ENCODE results near the gene FSD1.

The FSD1 gene

DNA sequence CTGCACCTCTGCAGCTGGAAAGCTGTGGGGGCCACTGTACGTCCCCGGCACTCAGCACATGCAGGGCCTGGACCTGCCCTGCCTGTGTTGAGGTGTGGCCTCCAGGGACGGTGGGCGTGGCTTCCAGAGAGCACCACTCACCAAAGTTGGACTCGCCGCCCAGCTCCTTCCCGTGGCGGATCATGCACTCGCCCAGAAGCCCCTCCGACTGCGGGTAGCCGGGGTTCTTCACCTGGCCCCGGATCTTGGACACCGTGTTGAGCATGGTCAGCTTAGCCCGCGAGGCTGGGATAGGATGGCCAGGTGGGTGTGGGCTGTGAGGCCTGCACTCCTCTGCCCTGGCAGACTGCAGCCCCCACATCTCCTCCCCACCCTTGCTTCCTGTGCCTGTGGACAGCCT lies 60.9 kb downstream of the FSD1 start:
- Histone ChIP-seq H3K4me1 (ENCODE audit: insufficient read depth, low read length, severe bottlenecking) (peaks cover 17% of the 10 kb centered on the region), H3K4me2 (ENCODE audit: low read length) (no peak overlapping the region), H3K27me3 (ENCODE audit: insufficient read depth, low read length) (no peaks in the 10 kb centered on the region), H3K79me2 (ENCODE audit: insufficient read depth, low read length) (no peaks in the 10 kb centered on the region), H3K9me2 (ENCODE audit: low read depth, low read length) (no peaks in the 10 kb centered on the region), H3K4me3 (ENCODE audit: low read depth, low read length, poor library complexity, severe bottlenecking) (no peak overlapping the region), H3K9ac (ENCODE audit: low read length) (no peak overlapping the region), H3K9me3 (ENCODE audit: low read length) (no peaks in the 10 kb centered on the region), H3K36me3 (ENCODE audit: insufficient read depth, low read length) (peaks cover 41% of the 10 kb centered on the region; the same call in 1 of the 2 replicates), H3F3A (ENCODE audit: insufficient read depth, low read length) (no peaks in the 10 kb centered on the region), H3K27ac (ENCODE audit: low read depth, low read length, poor library complexity, severe bottlenecking) (no peak overlapping the region), H4K20me1 (ENCODE audit: insufficient read depth, low read length) (no peaks in the 10 kb centered on the region), H2AFZ (ENCODE audit: low read length) (no peak overlapping the region)
- TF ChIP-seq EZH2 (IDR thresholded peaks at IDR 0.05; ENCODE audit: borderline replicate concordance, low read length) (no peak), CTCF (IDR thresholded peaks at IDR 0.05; ENCODE audit: low read length) (no peak)

GRCh38 chr19:4365791-4366665 lies 61.6 kb downstream of the FSD1 start:
- H3K27ac ChIP-seq (ENCODE audit: low read depth, low read length, poor library complexity, severe bottlenecking) = no peak overlapping the region
- H2AFZ ChIP-seq (ENCODE audit: low read length) = no peak overlapping the region
- peaks cover 24% of the 10 kb centered on the region for H3K4me1 ChIP-seq (ENCODE audit: insufficient read depth, low read length, severe bottlenecking)
- H3K27me3 ChIP-seq (ENCODE audit: insufficient read depth, low read length) = no peaks in the 10 kb centered on the region
- H3K79me2 ChIP-seq (ENCODE audit: insufficient read depth, low read length) = no peaks in the 10 kb centered on the region
- no peak for TF ChIP-seq CTCF (IDR thresholded peaks at IDR 0.05; ENCODE audit: low read length)
- TF ChIP-seq EZH2 (IDR thresholded peaks at IDR 0.05; ENCODE audit: borderline replicate concordance, low read length) = no peak
- H3K9ac ChIP-seq (ENCODE audit: low read length) = no peak overlapping the region
- H3K9me2 ChIP-seq (ENCODE audit: low read depth, low read length) = no peaks in the 10 kb centered on the region
- no peaks in the 10 kb centered on the region for H3F3A ChIP-seq (ENCODE audit: insufficient read depth, low read length)
- H3K36me3 ChIP-seq (ENCODE audit: insufficient read depth, low read length) = peaks cover 37% of the 10 kb centered on the region; the same call in 1 of the 2 replicates
- no peak overlapping the region for H3K4me3 ChIP-seq (ENCODE audit: low read depth, low read length, poor library complexity, severe bottlenecking)
- no peaks in the 10 kb centered on the region for H3K9me3 ChIP-seq (ENCODE audit: low read length)
- no peaks in the 10 kb centered on the region for H4K20me1 ChIP-seq (ENCODE audit: insufficient read depth, low read length)
- no peak overlapping the region for H3K4me2 ChIP-seq (ENCODE audit: low read length)

- H3K9me3 ChIP-seq (ENCODE audit: low read length) = no peaks in the 10 kb centered on the region
- H3K9me2 ChIP-seq (ENCODE audit: low read depth, low read length) = no peaks in the 10 kb centered on the region
- H3K4me1 ChIP-seq (ENCODE audit: insufficient read depth, low read length, severe bottlenecking) = peaks cover 26% of the 10 kb centered on the region
- H3K36me3 ChIP-seq (ENCODE audit: insufficient read depth, low read length) = peaks cover 30% of the 10 kb centered on the region; the same call in 1 of the 2 replicates
- no peak for TF ChIP-seq EZH2 (IDR thresholded peaks at IDR 0.05; ENCODE audit: borderline replicate concordance, low read length)
- no peak for TF ChIP-seq CTCF (IDR thresholded peaks at IDR 0.05; ENCODE audit: low read length)
- no peak overlapping the region for H2AFZ ChIP-seq (ENCODE audit: low read length)
- no peak overlapping the region for H3K4me3 ChIP-seq (ENCODE audit: low read depth, low read length, poor library complexity, severe bottlenecking)
- no peaks in the 10 kb centered on the region for H3K79me2 ChIP-seq (ENCODE audit: insufficient read depth, low read length)
- no peaks in the 10 kb centered on the region for H3K27me3 ChIP-seq (ENCODE audit: insufficient read depth, low read length)
- H4K20me1 ChIP-seq (ENCODE audit: insufficient read depth, low read length) = no peaks in the 10 kb centered on the region
- H3F3A ChIP-seq (ENCODE audit: insufficient read depth, low read length) = no peaks in the 10 kb centered on the region
- no peak overlapping the region for H3K27ac ChIP-seq (ENCODE audit: low read depth, low read length, poor library complexity, severe bottlenecking)
- H3K4me2 ChIP-seq (ENCODE audit: low read length) = no peak overlapping the region
- no peak overlapping the region for H3K9ac ChIP-seq (ENCODE audit: low read length)
Measured at GRCh38 chr19:4366666-4367335, 62.4 kb downstream of the FSD1 start.

Measured in OCI-LY1 (cell line).